ENCODE measurements around the gene UBE2H.

The UBE2H gene

GRCh38 chr7:129875160-129875559 is 77.6 kb downstream of the UBE2H start:
- no peak for DNase-seq (ENCODE audit: low read depth, low spot score)
- no peak for TF ChIP-seq CTCF (IDR thresholded peaks at IDR 0.05; ENCODE audit: insufficient read depth, low read length, missing control alignments)
- ChIA-PET POLR2A (interaction anchor here (0.6 to 1.3 kb wide), 2 partner anchors 8 to 20 kb away, joined by 3 read pairs; no protein-coding TSS in a partner anchor), CTCF (interaction anchor here (1.4 kb wide), 2 partner anchors 10 to 19 kb away, joined by 4 to 6 read pairs; no protein-coding TSS in a partner anchor)
- no peak overlapping the region for H3K4me3 ChIP-seq (ENCODE audit: low read depth, low read length)

GRCh38 chr7:129874722-129875121 is 78.0 kb downstream of the UBE2H start:
- no peak for DNase-seq (ENCODE audit: low read depth, low spot score)
- ChIA-PET POLR2A (interaction anchor here (1.3 kb wide), 1 partner anchor 19 kb away, joined by 3 read pairs; no protein-coding TSS in a partner anchor), CTCF (interaction anchor here (1.4 kb wide), 2 partner anchors 9 to 19 kb away, joined by 4 to 6 read pairs; no protein-coding TSS in a partner anchor)
- no peak overlapping the region for H3K4me3 ChIP-seq (ENCODE audit: low read depth, low read length)
- no peak for TF ChIP-seq CTCF (IDR thresholded peaks at IDR 0.05; ENCODE audit: insufficient read depth, low read length, missing control alignments)

GRCh38 chr7:129872054-129872453 is 80.7 kb downstream of the UBE2H start:
- DNase-seq (ENCODE audit: low read depth, low spot score) = no peak
- ChIA-PET CTCF (interaction anchor here (1.6 kb wide), 1 partner anchor 16 kb away, joined by 5 read pairs; no protein-coding TSS in a partner anchor), POLR2A (no interaction called here)
- no peak for TF ChIP-seq CTCF (IDR thresholded peaks at IDR 0.05; ENCODE audit: insufficient read depth, low read length, missing control alignments)
- no peak overlapping the region for H3K4me3 ChIP-seq (ENCODE audit: low read depth, low read length)

- DNase-seq (ENCODE audit: low read depth, low spot score) = no peak
- ChIA-PET POLR2A (no interaction called here), CTCF (interaction anchor here (0.9 to 1.6 kb wide), 2 partner anchors 15 to 140 kb away, joined by 3 to 5 read pairs; no protein-coding TSS in a partner anchor)
- TF ChIP-seq CTCF (IDR thresholded peaks at IDR 0.05; ENCODE audit: insufficient read depth, low read length, missing control alignments) = no peak
- H3K4me3 ChIP-seq (ENCODE audit: low read depth, low read length) = no peak overlapping the region
Observed at GRCh38 chr7:129870668-129871067, 82.1 kb downstream of the UBE2H start.

GRCh38 chr7:129866251-129866650 is 86.5 kb downstream of the UBE2H start:
- CTCF ChIA-PET = interaction anchor here (5.8 kb wide), 1 partner anchor 36 kb away, joined by 17 read pairs; no protein-coding TSS in a partner anchor
- POLR2A ChIA-PET = interaction anchor here (0.7 kb wide), 1 partner anchor 9 kb away, joined by 3 read pairs; no protein-coding TSS in a partner anchor
- no peak for TF ChIP-seq CTCF (IDR thresholded peaks at IDR 0.05; ENCODE audit: insufficient read depth, low read length, missing control alignments)
- H3K4me3 ChIP-seq (ENCODE audit: low read depth, low read length) = no peak overlapping the region
- no peak for DNase-seq (ENCODE audit: low read depth, low spot score)

GRCh38 chr7:129865925-129866201 is 86.9 kb downstream of the UBE2H start:
- POLR2A ChIA-PET = interaction anchor here (1.0 kb wide), 1 partner anchor 20 kb away, joined by 3 read pairs; no protein-coding TSS in a partner anchor
- TF ChIP-seq CTCF (IDR thresholded peaks at IDR 0.05; ENCODE audit: insufficient read depth, low read length, missing control alignments) = no peak
- CTCF ChIA-PET = interaction anchor here (1.2 to 5.8 kb wide), 3 partner anchors 10 to 36 kb away, joined by 3 to 17 read pairs (median 6); no protein-coding TSS in a partner anchor
- DNase-seq (ENCODE audit: low read depth, low spot score) = no peak
- no peak overlapping the region for H3K4me3 ChIP-seq (ENCODE audit: low read depth, low read length)
